Panc1 (cell line): Measurements from ENCODE around the gene KLK14. TPM values are rescaled to one million over a fixed set of nuclear protein-coding genes. Genes with fewer than 3 reads are reported as not detected.

Source experiments
- ATAC-seq: fragments of 200-7000 bp; cut with Tn5 transposase; 2 replicates; pipeline ENCODE4 v1.9.1; 2020; ENCODE audit warnings: mild to moderate bottlenecking, moderate library complexity
- BruUV-seq: library from RNA; stranded (reverse); fragments of 400-500 nt; replicated peaks from 2 replicates; lab custom pipeline; 2021; lab: Mats Ljungman, UMichigan
- CTCF ChIA-PET: fragments of 300-600 bp; sonication (Branson Sonifier 250); formaldehyde crosslinking; loops from one replicate; lab custom pipeline; 2022; ENCODE audit warnings: antibody characterized with exemption; lab: Charles Lee
- POLR2A ChIA-PET: fragments of 300-600 bp; sonication (Branson Sonifier 250); formaldehyde crosslinking; loops from one replicate; lab custom pipeline; 2022; ENCODE audit warnings: antibody characterized with exemption; lab: Charles Lee
- DNase-seq: peaks from one replicate; pipeline ENCODE4 v3.0.0-alpha.2; 2010; ENCODE audit warnings: low read depth, low spot score
- H3K27ac ChIP-seq: 2 replicates; pipeline ENCODE4 v1.5.1; 2011; ENCODE audit warnings: mild to moderate bottlenecking, low read length, inconsistent platforms
- H3K27me3 ChIP-seq: fragments of 200-500 bp; sonication (Bioruptor generic); 2 replicates; pipeline ENCODE4 v1.6.0; 2014; ENCODE audit warnings: low read length, inconsistent platforms; ENCODE audit not compliant: control insufficient read depth, insufficient read depth
- H3K36me3 ChIP-seq: fragments of 200-500 bp; sonication (Bioruptor generic); 2 replicates; pipeline ENCODE4 v1.5.1; 2014; ENCODE audit warnings: inconsistent platforms, mild to moderate bottlenecking, low read length, moderate library complexity; ENCODE audit not compliant: control insufficient read depth, insufficient read depth
- H3K4me1 ChIP-seq: 2 replicates; pipeline ENCODE4 v1.5.1; 2011; ENCODE audit warnings: inconsistent platforms, mild to moderate bottlenecking, low read length, moderate library complexity; ENCODE audit not compliant: control insufficient read depth, insufficient read depth
- H3K4me3 ChIP-seq, 2 experiments: 2 replicates each; pipeline ENCODE4 v1.5.1; 2011 to 2012; ENCODE audit warnings: low read depth in 2 of 2, low read length in 2 of 2, mild to moderate bottlenecking in 2 of 2, inconsistent platforms in 1 of 2, moderate library complexity in 1 of 2
- H3K9me3 ChIP-seq: fragments of 200-500 bp; sonication (Bioruptor generic); 2 replicates; pipeline ENCODE4 v1.5.1; 2014; ENCODE audit warnings: low read depth, mild to moderate bottlenecking, inconsistent platforms, low read length, moderate library complexity; ENCODE audit not compliant: control insufficient read depth, insufficient read depth
- POLR2AphosphoS5 ChIP-seq: IDR thresholded peaks from 2 replicates; pipeline ENCODE4 v1.6.1; 2012; ENCODE audit warnings: mild to moderate bottlenecking, low read depth, low read length, moderate library complexity
- SIN3A ChIP-seq: IDR thresholded peaks from 2 replicates; pipeline ENCODE4 v1.6.1; 2012; ENCODE audit warnings: low read depth, mild to moderate bottlenecking, low read length, moderate library complexity, borderline replicate concordance; ENCODE audit not compliant: insufficient read depth
- TCF7L2 ChIP-seq: IDR thresholded peaks from 2 replicates; pipeline ENCODE4 v1.6.1; 2011; ENCODE audit warnings: mild to moderate bottlenecking, low read depth, low read length, inconsistent platforms
- in situ Hi-C: cut with HindIII; loops from 2 replicates; pipeline ENCODE4 v1.10.0; 2016; ENCODE audit warnings: low sequenced_read_pairs, low pct_unique_long_range_greater_than_20kb
- intact Hi-C: fragments of 100-400 bp; cut with micrococcal nuclease; formaldehyde crosslinking; loops from one replicate; pipeline ENCODE4 v1.10.0; 2022; ENCODE audit not compliant: unreplicated experiment
- total RNA-seq: library from RNA; stranded (reverse); gene quantifications from one replicate; pipeline ENCODE4 v1.2.1, GENCODE V29; 2021; ENCODE audit not compliant: unreplicated experiment
- TF ChIP-seq, protein P1 (sequence below), 2 experiments: IDR thresholded peaks; 2 replicates each; pipeline ENCODE4 v1.6.1; 2011 to 2012; ENCODE audit warnings: low read depth in 2 of 2, control low read depth in 1 of 2, low read length in 1 of 2, mild to moderate bottlenecking in 1 of 2, moderate library complexity in 1 of 2; ENCODE audit not compliant: insufficient read depth in 1 of 2
- TF ChIP-seq, protein P2 (sequence below): fragments of 450-650 bp; IDR thresholded peaks from 2 replicates; pipeline ENCODE4 v1.5.1; 2017; ENCODE audit warnings: mild to moderate bottlenecking

Gene KLK14
- total RNA-seq, 1 experiment from 2014 or later: not detected

DNA sequence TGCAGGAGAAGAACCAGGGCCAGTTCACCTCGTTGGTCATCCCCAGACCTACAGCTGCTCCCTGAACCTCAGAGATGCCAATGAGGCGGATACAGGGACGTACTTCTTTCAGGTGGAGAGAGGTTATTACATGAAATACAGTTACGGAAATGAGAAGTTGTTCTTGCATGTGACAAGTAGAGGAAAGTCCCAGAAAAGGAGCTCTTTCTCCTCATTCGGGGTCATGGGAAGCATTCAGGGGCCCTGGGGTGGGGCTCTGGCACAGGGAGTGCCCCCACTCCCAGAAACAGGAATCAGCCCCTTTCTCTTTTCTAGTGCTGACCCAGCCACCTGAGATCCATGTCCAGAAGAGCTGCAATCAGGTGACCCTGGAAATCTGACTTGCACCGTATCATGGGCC lies 37.5 kb upstream of the KLK14 start:
- intact Hi-C loops (no loop called here), in situ Hi-C loops (no loop called here)
- BruUV-seq: no TSS peak
- no peaks in the 10 kb centered on the region for H3K9me3 ChIP-seq
- H3K27ac ChIP-seq: no peak overlapping the region
- no peak overlapping the region for H3K4me3 ChIP-seq
- TF ChIP-seq, protein P1, sequence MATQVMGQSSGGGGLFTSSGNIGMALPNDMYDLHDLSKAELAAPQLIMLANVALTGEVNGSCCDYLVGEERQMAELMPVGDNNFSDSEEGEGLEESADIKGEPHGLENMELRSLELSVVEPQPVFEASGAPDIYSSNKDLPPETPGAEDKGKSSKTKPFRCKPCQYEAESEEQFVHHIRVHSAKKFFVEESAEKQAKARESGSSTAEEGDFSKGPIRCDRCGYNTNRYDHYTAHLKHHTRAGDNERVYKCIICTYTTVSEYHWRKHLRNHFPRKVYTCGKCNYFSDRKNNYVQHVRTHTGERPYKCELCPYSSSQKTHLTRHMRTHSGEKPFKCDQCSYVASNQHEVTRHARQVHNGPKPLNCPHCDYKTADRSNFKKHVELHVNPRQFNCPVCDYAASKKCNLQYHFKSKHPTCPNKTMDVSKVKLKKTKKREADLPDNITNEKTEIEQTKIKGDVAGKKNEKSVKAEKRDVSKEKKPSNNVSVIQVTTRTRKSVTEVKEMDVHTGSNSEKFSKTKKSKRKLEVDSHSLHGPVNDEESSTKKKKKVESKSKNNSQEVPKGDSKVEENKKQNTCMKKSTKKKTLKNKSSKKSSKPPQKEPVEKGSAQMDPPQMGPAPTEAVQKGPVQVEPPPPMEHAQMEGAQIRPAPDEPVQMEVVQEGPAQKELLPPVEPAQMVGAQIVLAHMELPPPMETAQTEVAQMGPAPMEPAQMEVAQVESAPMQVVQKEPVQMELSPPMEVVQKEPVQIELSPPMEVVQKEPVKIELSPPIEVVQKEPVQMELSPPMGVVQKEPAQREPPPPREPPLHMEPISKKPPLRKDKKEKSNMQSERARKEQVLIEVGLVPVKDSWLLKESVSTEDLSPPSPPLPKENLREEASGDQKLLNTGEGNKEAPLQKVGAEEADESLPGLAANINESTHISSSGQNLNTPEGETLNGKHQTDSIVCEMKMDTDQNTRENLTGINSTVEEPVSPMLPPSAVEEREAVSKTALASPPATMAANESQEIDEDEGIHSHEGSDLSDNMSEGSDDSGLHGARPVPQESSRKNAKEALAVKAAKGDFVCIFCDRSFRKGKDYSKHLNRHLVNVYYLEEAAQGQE (IDR thresholded peaks at IDR 0.05; ENCODE audit: insufficient read depth in 1 of 2, low read depth in 2 of 2, low read length in 1 of 2): no peak
- TF ChIP-seq, protein P2, sequence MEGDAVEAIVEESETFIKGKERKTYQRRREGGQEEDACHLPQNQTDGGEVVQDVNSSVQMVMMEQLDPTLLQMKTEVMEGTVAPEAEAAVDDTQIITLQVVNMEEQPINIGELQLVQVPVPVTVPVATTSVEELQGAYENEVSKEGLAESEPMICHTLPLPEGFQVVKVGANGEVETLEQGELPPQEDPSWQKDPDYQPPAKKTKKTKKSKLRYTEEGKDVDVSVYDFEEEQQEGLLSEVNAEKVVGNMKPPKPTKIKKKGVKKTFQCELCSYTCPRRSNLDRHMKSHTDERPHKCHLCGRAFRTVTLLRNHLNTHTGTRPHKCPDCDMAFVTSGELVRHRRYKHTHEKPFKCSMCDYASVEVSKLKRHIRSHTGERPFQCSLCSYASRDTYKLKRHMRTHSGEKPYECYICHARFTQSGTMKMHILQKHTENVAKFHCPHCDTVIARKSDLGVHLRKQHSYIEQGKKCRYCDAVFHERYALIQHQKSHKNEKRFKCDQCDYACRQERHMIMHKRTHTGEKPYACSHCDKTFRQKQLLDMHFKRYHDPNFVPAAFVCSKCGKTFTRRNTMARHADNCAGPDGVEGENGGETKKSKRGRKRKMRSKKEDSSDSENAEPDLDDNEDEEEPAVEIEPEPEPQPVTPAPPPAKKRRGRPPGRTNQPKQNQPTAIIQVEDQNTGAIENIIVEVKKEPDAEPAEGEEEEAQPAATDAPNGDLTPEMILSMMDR: no peak
- ATAC-seq: no peak
- POLR2A ChIA-PET: no interaction called here
- no peaks in the 10 kb centered on the region for H3K36me3 ChIP-seq
- CTCF ChIA-PET: no interaction called here
- no peak for DNase-seq
- no peaks in the 10 kb centered on the region for H3K4me1 ChIP-seq
- peaks cover 12% of the 10 kb centered on the region for H3K27me3 ChIP-seq

DNA sequence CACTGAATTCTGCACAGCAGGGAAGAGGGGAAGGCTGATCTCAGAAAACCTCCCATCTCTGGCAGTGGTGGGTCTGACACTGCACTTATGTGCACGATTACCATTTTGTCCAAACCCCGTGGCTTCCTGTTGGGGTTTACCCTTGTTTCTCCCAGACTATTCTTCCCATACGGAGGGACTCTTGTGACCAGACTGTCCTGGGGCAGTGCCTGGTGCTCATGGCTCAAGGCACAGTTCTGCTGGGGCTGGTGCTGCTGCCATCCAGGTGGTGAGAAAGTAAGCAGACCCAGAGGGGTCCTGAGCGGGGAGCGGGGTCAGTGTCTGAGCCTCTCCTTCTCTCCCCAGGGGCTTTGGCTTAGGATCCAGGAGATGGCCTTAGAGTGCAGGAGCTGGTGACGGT lies 36.9 kb upstream of the KLK14 start:
- Histone ChIP-seq H3K27me3 (peaks cover 13% of the 10 kb centered on the region), H3K9me3 (no peaks in the 10 kb centered on the region), H3K27ac (no peak overlapping the region), H3K36me3 (no peaks in the 10 kb centered on the region), H3K4me3 (no peak overlapping the region), H3K4me1 (no peaks in the 10 kb centered on the region)
- DNase-seq (no peak), ATAC-seq (no peak)
- in situ Hi-C loops (no loop called here), intact Hi-C loops (no loop called here)
- BruUV-seq: no TSS peak
- CTCF ChIA-PET: interaction anchor here (1.0 kb wide), 1 partner anchor 23 kb away, joined by 3 read pairs; no protein-coding TSS in a partner anchor
- TF ChIP-seq, protein P2: no peak
- POLR2A ChIA-PET: no interaction called here

DNA sequence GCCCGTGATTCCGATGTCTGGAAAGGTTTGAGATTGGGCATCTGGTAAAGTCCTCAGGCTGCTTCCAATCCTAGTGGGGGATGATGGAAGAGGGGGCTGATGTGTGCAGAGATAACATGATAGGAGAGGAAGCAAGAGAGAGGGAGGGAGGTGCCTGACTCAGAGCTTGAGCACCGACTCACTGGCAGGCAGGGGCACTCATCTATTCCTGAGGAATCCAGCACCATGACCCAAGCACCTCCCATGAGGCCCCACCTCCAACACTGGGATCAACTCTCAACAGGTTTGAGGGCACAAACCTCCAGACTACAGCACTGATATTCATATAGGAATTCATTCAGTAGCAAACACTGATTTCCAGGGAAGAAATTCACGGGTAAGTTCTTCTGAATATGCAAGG lies 36.4 kb upstream of the KLK14 start:
- Histone ChIP-seq H3K36me3 (no peaks in the 10 kb centered on the region), H3K9me3 (no peaks in the 10 kb centered on the region), H3K4me1 (no peaks in the 10 kb centered on the region), H3K27ac (no peak overlapping the region), H3K27me3 (peaks cover 13% of the 10 kb centered on the region), H3K4me3 (no peak overlapping the region)
- intact Hi-C loops (no loop called here), in situ Hi-C loops (no loop called here)
- ChIA-PET POLR2A (no interaction called here), CTCF (interaction anchor here (1.0 kb wide), 1 partner anchor 23 kb away, joined by 3 read pairs; no protein-coding TSS in a partner anchor)
- no peak for DNase-seq
- TF ChIP-seq TCF7L2: no peak
- no peak for TF ChIP-seq SIN3A
- TF ChIP-seq POLR2AphosphoS5: no peak
- TF ChIP-seq, protein P1 (IDR thresholded peaks at IDR 0.05; ENCODE audit: insufficient read depth in 1 of 2, low read depth in 2 of 2, low read length in 1 of 2): no peak
- TF ChIP-seq, protein P2: no peak
- BruUV-seq: no TSS peak
- ATAC-seq: no peak
